Stimulated activated CD8-positive, alpha-beta memory T cell treated with anti-CD3 and anti-CD28 coated beads, Interleukin-7, amount 100 ng/mL, for 1 hour (primary cell): ENCODE results near the gene ADAM8.

Experiments
- DNase-seq, 2 donors: peaks; one replicate each; pipeline ENCODE4 v3.0.0-alpha.2; 2020; ENCODE audit warnings: low read depth in 2 of 2

ADAM8 gene

DNA sequence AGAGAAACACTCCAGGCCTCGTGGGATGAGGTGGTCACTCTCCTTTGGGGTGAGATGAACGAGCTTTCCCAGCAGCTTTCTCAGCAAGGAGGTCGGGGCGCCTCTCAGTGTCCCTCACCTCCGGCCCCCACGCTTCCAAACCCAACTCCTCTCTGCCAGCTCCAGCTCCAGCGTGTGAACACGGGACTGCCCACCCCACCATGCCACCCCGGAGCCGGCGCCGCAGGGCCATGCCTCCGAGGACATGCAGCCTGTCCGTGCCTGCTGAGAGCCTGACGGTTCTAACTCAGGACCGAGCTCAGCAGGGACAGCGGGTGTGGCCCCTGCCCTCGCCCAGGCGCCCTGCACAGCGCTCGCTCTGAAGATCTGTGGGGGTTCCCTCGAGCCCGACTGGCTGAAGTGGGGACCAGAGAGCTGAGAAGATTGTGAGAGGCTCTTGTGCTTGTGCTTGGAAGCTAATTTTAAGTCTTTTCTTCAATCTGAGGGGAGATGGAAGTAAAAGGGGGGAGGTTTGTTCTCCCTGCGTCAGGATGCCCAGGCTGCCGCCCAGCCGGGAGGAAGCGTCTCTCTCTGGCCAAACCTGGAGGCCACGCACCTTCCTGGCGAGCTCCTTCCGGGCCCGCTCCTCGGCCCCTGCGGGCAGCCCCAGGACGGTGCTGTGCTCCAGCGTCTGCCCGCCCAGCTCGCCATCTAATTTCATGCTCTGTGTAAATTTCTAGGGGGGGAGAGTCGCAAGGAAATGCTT is 5.1 kb upstream of the ADAM8 start:
- no peak for DNase-seq

DNA sequence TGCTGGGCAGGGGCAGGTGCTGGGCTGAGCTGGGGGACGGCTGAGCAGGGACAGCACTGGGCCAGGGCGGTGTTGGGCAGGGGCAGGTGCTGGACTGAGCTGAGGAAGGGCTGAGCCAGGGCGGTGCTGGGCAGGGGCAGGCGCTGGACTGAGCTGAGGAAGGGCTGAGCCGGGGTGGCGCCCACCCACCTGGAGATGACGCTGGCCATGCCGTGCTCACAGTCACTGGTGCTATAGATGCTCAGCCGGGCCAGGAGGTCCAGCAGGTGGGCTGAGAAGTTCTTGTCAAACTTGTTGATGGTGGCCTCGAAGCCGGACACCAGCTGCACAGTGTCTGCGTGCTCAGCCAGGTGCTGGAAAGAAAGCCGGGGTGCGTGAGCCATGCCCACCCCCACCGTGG is 4.4 kb upstream of the ADAM8 start:
- DNase-seq = no peak

DNA sequence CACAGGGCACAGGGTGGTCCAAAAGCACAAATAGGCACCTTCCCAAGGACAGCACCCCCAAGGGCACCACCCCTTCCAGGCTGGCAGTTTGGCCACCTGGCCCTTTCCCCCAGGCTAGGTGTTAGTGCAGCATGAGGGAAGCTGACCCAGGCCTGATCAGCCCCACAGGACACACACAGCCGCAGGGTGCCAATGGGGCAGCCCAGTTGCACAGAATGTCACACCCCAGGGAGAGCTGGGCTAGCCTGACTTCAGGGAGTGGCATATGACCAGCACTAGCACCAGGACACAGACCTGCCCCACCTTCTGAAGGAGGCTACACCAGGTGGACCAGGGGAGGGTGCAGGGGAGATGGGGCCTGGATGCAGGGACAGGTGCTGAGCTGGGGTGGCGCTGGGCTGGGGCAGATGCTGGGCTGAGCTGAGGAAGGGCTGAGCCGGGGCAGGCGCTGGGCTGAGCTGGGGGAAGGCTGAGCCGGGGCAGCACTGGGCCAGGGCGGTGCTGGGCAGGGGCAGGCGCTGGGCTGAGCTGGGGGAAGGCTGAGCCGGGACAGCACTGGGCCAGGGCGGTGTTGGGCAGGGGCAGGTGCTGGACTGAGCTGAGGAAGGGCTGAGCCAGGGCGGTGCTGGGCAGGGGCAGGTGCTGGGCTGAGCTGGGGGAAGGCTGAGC is 3.9 kb upstream of the ADAM8 start:
- DNase-seq = no peak

DNA sequence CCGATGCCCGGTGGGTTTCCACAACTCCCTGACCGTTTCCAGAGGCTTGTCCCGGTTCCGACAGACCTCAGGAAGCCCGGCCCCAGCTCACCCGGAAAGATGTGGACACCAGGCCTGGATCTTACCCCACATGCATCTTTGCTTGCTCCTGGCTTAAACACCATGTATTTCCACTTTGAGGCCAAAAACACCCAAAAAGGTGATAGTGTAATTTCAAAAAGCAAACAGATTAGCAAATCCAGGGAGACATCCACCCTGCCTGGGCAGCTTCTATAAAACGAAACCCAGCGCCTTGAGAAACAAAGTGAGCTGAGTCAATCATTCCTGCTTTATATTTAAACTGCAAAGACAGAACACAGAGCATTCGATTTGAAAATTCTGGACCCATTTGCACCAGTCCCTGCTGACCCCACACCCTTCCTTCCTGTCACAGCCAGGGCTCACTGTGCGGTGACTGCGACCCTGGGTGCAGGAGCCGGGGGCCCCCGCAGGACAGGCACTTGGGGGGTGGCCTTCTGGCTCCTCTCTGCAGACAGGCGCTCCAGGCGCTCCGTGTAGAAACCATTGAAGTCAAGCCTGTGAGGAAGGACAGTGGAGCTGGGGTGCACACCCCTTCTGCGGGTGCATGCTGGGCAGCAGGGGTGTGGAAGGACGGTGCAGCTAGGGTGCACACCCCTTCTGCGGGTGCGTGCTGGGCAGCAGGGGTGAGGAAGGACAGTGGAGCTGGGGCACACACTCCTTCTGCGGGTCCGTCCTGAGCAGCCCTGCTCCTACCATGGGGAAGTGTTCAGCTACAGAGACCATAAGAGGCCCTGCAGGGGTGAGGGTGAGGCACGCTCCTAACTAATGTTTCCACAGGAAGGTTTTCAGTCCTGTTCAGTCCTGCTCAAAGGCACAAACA is 2.9 kb upstream of the ADAM8 start:
- no peak for DNase-seq

DNA sequence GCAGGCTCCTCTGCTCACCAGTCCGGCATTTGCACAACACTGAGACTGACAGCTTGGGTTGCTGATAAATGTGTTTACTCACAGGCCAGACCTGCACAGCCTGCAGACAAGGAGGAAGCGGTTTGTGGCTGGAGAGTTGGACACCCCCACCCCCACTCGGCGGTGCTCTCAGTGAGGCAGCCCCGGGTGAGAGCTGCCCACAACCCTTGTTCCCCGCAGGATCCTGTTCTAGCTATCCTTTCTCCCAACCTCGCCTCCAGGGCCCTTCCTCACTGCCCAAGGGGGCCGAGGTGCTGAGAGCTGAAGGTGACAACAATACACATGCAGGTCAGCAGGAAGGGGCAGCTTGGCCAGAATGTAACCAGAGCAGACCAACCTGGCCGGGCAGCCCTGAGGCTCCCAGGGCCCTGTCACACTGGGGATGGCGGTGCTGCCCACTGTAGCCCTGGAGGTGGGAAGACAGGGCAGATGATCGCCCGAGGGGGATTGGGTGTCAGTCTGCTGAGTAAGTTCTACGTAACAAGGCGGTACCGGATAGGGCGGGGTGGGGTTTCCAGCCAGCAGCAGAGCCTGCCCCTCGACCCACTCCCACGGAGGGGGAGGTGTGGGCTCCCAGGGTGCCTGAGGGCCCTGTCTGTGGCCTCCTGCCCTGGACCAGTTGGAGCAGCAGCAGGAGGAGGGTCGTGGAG is 2.1 kb upstream of the ADAM8 start:
- DNase-seq = peak in 1 of 2 donors; percentile 46

DNA sequence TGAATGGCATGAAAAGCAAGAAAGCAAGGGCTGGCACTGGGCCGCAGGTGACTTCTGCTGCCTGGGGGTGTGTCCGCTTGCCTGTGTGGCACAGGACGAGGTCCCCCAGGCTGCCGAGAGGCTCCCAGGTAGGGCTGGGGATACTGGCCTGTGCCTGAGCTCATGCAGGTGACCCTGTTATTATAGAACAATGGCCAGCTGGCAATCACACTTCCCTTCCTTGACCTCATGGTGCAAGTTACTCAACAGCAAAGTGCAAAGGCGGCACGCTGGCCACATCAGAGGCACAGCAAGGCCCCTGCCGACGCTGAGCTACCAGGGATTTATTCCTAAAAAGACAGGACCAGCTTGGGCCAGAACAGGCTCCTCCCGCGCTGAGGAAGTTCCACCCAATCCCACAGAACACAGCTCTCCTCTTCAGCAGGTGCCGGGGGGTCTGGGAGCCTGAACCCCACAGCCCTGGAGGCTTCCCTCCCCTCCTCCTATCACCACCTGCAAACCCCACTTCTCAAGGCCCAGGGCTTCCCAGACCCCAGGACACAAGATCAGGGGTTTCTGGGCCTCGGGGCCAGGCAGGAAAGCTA is 1.4 kb upstream of the ADAM8 start:
- no peak for DNase-seq

DNA sequence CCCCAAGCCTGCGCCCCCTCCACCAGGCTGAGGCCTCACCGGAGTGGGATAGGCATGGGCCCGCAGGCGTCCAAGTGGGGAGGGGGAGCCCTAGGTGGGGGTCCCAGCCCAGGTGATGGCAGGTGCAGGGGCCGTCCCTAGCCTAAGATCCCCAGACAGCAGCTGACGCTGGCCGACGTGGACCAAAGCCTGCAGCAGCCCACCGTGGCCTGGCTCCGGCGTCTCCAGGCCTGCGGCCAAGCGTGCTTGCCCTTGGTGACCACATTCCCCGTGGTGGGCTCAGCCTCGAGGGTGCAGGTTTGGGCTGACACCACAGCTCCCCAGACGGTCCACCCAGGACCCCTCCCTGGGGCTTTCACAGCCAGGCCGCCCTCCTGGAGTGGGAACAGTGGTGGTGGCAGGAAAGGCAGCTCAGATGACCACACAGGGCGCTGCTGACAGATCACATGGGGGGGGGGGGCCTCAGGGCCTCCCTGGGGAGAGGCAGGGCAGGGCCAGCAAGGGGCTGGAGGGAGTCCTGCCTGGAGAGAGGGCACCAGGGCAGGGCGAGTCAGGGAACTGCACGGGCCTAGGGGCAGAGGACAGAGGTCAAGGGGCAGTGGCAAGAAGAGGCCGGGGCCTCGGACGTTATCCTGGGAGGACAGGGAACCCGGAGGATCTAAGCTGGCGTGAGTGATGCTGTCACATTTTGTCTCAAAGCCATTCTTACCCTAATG is 767 bp upstream of the ADAM8 start:
- DNase-seq = no peak

DNA sequence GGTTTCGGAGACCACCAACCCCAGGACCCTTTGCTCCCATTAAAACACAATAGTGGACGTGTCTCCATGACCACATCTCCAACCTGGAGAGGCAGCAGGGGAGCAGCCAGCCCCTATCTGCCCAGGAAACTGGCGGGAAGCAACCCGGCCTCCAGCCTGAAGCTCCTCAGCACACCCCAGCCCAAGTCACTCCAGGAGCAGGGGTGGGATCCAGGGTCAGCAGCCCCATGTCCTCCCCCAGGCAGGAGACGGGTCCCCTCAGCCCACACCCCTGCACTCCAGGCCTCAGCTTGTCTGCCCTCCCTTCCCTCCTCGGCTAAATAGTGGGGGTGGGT is 601 bp downstream of the ADAM8 start:
- DNase-seq = no peak

DNA sequence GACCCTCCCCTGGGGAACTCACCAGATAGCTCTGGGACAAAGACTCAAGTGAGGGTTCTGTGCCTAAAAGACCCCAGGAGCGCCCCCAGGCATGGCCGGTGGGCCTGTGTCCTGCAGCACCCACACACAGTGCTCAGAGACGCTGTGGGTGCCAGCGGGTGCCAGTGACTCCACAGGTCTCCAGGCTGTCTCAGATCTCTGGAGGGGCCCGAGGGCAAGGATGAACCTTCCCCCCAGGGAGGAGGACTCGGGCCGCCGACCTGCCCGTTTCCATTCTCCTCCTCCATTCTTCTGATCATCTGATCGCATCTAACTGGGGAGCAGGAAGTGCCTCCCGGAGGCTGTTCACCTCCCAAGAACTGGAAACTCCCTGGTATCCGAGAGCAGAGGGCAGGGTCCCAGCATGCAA is 980 bp downstream of the ADAM8 start:
- no peak for DNase-seq

DNA sequence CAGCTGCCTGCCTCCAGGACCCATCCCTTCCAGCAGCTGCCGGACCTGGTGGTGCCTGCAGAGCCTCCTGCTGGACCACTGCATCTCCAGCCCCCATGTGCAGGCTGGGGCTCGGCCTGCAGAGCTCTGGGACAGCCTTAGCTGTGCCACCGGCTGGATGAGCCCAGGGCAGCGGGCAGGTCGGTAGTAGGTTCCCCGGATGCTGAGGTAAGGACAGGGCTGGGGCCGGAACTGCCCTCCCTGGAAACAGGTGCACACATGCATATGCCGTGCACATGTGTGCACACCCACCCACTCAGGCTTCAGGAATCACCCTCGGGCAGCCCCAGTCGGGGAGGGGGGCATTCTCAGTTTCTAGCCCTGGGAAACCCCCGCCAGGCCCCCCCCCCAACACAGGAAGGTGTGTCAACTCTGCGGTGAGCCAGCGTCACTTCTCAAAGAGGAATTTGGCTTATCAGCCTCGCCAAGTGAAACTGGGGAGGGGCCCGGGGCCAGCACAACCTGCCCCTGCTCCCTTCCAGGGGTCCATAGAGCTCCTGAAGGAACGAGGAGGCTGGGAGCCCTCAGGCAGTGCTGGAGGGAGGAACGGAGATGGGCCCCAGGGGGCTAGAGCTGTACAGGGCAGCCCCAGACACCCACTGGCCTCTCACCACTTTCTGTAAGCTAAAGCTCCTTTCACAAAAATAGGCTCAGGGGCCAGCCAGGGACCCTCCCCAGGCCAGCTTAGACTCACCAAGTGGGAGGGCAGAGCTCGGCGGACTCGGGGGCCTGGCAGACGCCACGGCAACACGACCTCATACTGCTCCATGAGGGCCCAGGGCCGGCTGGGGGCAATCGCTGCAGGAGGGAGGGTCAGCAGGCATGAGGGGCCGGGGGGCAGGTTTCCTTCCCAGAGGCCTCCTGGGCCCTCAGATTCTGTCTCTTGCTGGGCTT is 1.7 kb downstream of the ADAM8 start:
- DNase-seq = peak; percentile 55 to 61

DNA sequence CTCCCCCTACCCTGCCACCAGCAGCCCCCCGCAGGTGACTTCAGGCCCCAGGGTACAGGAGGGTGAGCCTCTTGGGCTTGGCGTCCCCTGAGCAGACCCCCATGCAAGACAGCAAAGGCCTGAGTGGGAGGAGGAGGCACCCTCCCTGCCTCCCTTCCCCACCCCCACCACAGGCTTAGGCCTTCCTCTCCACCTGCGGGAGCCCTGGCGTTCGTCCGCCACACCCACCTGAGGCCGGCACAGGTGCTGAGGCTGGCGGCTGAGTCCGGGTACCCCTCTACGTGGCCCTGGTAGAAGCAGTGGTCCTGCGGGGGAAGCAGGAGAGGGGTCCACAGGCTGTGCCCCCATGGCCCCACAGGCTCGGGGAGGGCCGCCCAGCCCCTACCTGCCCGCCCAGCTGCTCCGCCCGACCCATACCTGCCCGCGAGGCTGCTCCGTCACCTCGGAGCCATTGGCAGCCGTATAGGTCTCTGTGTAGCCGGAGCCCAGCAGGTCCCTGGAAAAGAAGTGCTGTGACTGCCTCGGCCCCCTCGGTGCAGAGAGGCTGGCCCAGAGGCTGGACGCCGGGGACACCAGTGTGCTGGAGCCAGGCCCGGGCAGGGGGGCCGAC is 3.0 kb downstream of the ADAM8 start:
- DNase-seq = no peak

DNA sequence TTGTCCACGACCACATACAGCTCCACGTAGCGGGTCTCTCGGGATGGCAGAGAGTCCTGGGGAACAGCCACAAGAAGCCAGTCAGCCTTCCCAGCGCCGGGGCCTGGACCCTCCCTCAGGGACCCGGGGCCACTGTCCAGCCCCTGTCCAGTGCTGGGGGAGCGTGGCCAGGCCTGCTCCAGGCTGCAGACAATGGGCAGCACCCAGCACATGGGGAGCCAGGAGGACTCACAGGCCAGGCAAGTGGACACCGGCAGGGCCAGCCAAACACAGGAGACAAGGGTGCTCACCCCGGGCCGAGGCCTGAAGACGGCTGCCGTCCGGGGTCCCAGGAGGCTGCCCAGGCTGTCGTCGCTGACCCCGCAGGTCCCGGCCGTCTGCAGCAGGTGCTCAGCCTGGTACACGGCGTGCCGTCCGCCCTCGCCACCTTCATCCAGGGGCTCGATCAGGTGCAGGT is 3.7 kb downstream of the ADAM8 start:
- no peak for DNase-seq

DNA sequence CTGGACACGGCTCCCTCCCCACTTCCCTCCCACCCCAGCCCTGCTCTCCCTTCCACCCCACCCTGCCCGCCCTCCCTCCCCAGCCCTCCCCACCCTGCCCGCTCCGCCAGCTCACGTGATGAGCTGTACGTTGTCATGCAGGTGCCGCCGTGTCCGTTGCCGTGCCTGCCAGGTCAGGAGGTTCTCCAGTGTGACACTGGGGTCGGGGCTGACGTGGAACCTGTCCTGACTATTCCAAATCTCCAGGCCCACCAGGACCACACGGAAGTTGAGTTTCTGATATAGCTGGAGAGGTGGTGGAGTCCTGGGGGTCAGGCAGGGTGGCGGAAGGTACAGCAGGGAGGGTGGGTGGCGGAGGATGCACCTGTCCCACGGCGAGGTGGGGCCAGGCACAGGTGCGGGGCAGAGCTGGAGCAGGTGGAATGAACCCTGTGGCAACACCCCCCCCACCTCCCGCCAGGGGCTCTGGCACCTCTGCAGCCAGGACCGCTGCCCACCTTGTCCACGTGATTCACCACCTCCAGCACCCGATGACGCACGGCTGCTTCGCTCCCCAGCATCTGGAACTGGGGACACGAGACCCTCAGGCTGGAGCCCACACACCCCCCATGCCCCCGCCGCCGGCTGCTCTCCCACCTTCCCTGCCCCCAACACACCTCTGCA is 4.2 kb downstream of the ADAM8 start:
- no peak for DNase-seq

DNA sequence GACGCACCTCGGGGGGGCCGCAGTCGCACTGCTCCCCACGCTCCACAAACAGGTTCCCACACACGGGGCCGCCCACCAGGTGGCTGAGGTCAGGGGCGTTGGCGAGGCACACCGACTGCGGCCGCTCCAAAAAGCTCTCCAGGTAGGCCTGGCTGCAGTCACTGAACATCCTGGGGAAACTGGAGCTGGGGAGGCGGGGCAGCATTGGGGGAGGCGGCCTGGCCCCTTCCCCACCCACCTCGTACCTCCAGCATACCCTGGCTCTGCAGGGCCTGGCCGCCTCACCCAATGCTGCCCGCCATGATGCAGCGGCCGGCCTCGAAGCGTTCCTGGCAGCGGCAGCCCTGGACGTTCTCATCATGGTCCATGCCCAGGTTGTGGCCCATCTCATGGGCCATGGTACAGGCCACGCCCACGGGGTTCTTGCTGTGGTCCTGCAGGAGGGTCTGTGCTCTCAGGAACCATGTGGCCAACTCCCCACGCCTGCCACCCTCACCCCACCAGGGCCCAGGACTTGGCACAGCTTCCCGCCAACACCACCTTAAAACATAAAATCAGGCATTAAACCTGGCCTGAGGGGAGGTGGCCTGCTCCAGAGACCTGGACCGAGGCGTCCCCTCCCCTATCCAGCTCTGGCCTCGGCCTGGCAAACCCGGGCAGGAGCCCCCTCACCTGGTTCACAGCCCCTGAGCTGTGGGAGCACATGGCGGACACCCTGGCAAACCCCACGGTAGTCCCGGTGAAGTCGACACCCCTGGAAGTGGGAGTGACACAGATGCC is 5.0 kb downstream of the ADAM8 start:
- no peak for DNase-seq

DNA sequence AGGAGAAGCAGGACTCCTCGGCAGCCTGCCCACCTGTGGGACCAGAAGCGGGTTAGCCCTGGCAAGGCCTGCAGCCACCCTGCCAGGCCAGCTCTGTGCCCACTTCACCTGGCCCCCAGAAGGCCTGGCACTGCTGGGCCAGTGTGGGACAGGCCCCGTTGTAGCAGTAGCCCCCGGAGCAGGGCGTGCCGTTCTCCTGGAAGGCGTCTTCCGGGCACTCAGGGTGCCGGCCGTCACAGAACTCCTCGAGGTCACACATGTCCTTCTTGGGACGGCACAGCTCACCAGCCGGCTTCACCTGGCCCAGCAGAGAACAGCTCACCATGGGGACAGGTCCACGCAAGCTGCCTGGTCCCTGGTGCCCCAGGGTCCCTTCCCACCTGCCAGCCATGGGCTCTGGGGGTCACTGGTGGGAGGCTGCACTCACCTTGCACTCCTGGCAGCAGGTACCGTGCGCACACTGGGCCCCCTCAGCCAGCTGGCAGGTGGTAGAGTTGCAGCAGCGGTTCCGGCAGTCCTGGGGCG is 5.8 kb downstream of the ADAM8 start:
- no peak for DNase-seq

DNA sequence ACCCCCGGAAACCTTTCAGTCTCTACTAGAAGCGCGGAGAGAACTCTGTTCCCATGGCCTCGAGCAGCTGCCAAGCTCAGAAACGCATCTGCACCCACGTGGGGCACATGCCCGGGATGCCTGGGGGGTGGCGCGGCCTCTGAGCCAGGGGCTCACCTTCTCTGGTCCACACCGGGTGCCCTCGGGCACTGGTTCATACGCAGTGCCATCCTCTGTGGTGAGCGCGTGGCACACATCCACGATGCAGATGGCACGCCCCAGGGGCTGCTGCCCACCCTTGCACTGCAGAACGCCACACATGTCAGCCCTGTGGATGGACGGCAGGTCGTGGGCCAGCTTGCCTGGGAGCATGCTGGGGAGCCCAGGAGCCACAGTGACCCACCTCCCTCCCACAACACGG is 6.5 kb downstream of the ADAM8 start:
- no peak for DNase-seq

DNA sequence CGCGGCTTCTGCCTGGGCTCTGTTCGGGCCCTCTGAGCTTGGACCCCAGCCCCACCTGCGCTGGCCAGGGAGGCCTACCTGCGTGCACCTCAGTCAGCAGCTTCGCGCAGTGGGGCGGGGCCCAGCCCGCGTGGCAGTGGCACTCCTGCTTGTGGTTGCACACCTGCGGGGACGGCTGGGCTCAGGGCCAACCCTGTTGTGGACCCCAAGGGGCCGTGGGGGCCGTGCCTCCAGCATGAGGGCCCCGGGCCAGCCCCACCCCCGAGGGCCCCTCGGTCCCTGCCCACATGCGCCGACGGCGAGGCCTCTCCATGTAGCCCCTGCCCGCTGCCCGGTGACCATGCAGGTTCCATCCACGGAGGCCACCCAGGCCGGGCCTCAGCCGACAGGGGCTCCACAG is 7.3 kb downstream of the ADAM8 start:
- DNase-seq = no peak

DNA sequence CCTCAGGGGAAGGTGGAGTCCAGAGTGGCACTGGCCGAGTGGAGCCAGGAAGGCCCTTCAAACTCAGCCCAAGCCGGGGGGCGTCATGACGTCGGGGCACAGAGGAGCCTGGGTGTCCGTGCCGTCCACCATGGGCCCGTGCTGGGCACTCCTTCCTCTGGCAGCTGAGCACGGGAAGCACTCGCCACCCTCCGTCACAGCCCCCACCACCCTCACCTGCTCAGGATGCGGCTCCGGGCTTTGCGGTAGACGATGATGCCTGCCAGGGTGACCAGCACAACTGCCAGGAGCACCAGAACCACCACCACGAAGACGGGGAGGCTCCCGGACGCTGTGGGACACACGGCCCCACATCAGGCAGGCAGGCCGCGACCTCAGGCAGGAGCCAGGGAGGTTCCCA is 8.1 kb downstream of the ADAM8 start:
- no peak for DNase-seq
